ENCODE results near the gene ZFYVE1.
A peak's percentile ranks its signal among the peaks of the same experiment; 100 is the strongest.
"Not testable (repeated sequence)": the region's sequence is repeated elsewhere in the genome, so short reads cannot be mapped to it uniquely, and the experiment has no call there.

ZFYVE1 gene

GRCh38 chr14:73008501-73008900, 18.4 kb downstream of the ZFYVE1 start:
- DNase-seq (ENCODE audit: low read depth) = peak; percentile 53
- H3K4me3 ChIP-seq (ENCODE audit: low read depth, low read length) = no peak overlapping the region

GRCh38 chr14:73007835-73008234, 19.1 kb downstream of the ZFYVE1 start:
- no peak overlapping the region for H3K4me3 ChIP-seq (ENCODE audit: low read depth, low read length)
- DNase-seq (ENCODE audit: low read depth) = no peak

- not testable (repeated sequence) for DNase-seq (ENCODE audit: low read depth); H3K4me3 ChIP-seq (ENCODE audit: low read depth, low read length)
Observed at GRCh38 chr14:73004641-73005040, 22.3 kb downstream of the ZFYVE1 start.

DNA sequence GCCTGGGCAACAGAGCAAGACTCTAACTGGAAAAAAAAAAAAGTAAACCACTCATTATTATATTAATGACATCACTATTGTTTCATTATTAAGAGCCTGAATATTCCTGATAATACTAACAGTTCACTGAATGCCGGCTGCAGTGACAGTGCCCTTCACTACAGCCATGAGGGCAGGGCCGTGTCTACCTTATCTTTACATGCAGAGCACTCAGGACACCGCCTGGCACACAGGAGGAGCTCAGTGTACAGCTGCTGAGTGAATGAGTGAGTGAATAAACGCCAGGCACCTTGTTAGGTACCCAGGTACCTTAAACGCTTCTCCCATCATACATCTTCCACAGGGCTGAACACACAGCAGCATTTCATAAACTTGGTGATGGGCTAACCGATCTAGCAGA, 23.2 kb downstream of the ZFYVE1 start:
- H3K4me3 ChIP-seq (ENCODE audit: low read depth, low read length) = no peak overlapping the region
- DNase-seq (ENCODE audit: low read depth) = no peak

- H3K4me3 ChIP-seq (ENCODE audit: low read depth, low read length) = no peak overlapping the region
- no peak for DNase-seq (ENCODE audit: low read depth)
Observed at GRCh38 chr14:73000073-73000472, 26.8 kb downstream of the ZFYVE1 start.

- no peak overlapping the region for H3K4me3 ChIP-seq (ENCODE audit: low read depth, low read length)
- DNase-seq (ENCODE audit: low read depth) = no peak
Observed at GRCh38 chr14:72999316-72999715, 27.6 kb downstream of the ZFYVE1 start.

DNA sequence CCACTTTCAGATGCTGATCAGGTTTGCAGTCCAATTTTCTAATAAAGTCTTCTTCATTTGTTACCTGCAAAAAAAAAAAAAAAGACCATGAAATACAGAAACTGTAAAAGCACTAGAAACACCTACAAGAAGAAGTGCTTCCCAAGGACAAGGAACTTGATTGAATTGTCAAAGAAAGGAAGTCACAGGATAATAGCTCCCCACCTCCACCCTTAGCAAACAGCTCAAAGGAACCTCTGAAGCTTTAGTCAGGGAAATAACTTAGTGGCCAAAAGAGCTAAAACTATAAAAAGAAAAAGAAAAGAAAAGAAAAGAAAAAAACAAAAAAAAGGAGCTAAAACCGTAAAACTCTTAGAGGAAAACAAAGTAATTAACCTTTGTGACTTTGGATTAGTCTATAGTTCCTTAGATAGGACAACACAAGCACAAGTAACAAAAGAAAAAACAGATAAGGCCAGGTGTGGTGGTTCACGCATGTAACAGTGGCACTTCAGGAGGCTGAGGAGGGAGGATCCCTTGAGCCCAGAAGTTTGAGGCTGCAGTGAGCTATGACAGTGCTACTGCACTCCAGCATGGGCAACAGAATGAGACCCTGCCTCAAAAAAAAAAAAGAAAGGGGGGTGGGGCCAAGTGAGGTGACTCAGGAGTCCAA, 28.5 kb downstream of the ZFYVE1 start:
- DNase-seq (ENCODE audit: low read depth) = no peak
- no peak overlapping the region for H3K4me3 ChIP-seq (ENCODE audit: low read depth, low read length)

- no peak for DNase-seq (ENCODE audit: low read depth)
Observed at GRCh38 chr14:72996916-72997315, 30.0 kb downstream of the ZFYVE1 start.

GRCh38 chr14:72990171-72990570, 36.7 kb downstream of the ZFYVE1 start:
- no peak for DNase-seq (ENCODE audit: low read depth)
- no peak overlapping the region for H3K4me3 ChIP-seq (ENCODE audit: low read depth, low read length)

More at GRCh38 chr14:72996916-72997315, 30.0 kb downstream of the ZFYVE1 start:
- no peak overlapping the region for H3K4me3 ChIP-seq (ENCODE audit: low read depth, low read length)

- DNase-seq (ENCODE audit: low read depth) = no peak
Observed at GRCh38 chr14:72986857-72987256, 40.0 kb downstream of the ZFYVE1 start.

DNA sequence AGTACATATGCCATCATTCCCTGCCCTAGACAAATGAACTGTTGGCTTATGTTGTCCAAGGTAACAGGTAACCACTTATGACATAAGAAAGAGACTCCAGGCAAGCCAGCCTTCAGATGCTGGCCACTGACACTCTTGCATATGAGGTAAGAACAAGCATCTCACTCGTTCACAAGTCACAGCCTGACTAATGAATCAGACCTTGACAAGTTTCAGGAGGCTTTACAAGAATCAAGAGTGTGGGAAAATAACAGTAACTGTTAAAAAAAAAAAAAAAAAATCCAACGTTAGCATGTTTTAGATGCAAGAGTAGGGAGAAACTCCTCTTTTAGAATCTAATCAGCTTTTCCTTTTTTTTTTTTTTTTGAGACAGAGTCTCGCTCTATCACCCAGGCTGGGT, 40.7 kb downstream of the ZFYVE1 start:
- H3K4me3 ChIP-seq (ENCODE audit: low read depth, low read length) = no peak overlapping the region
- no peak for DNase-seq (ENCODE audit: low read depth)

More at GRCh38 chr14:72986857-72987256, 40.0 kb downstream of the ZFYVE1 start:
- H3K4me3 ChIP-seq (ENCODE audit: low read depth, low read length) = no peak overlapping the region

GRCh38 chr14:72982146-72982708, 44.7 kb downstream of the ZFYVE1 start:
- no peak overlapping the region for H3K4me3 ChIP-seq (ENCODE audit: low read depth, low read length)
- DNase-seq (ENCODE audit: low read depth) = no peak

GRCh38 chr14:72980863-72981262, 46.0 kb downstream of the ZFYVE1 start:
- DNase-seq (ENCODE audit: low read depth) = no peak
- H3K4me3 ChIP-seq (ENCODE audit: low read depth, low read length) = no peak overlapping the region

DNA sequence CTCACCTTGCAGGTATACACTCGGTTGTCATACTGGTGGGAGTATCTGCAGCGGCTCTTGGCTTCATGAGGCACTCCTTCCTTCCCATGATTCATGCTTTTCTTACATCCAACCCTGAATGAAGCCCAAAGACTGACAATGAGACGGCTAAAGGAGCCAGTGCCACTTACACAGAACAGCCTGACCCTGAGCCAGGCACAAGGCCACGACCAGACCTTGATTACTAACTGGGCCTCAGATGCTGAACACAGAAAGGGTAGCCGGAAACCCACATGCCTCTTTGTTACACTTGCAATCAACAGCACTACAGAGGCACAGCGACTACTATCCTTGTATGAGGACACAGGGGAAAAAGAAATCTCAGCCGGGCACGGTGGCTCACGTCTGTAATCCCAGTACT, 48.0 kb downstream of the ZFYVE1 start:
- no peak for DNase-seq (ENCODE audit: low read depth)
- H3K4me3 ChIP-seq (ENCODE audit: low read depth, low read length) = no peak overlapping the region

GRCh38 chr14:72975770-72976169, 51.1 kb downstream of the ZFYVE1 start:
- no peak for DNase-seq (ENCODE audit: low read depth)
- no peak overlapping the region for H3K4me3 ChIP-seq (ENCODE audit: low read depth, low read length)

DNA sequence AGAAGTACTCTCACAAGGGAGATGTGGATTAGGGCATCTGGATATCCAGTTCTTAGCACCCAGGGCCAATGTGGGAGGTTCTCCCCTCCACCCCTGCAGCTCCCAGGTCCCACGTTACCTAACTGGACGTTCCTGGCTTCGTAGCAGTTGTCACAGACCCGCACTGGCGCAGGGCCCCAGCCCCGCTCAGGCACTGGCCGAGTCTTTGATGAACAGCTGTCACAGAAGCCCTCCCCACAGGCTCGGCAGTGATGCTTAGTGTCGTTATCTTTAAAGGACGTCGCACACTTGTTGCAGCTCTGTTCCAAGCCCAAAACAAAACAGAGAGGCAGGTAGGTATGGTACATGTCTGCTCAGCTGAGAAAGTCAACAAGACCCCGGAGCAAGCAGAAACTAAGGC, 52.2 kb downstream of the ZFYVE1 start:
- no peak overlapping the region for H3K4me3 ChIP-seq (ENCODE audit: low read depth, low read length)
- DNase-seq (ENCODE audit: low read depth) = no peak

DNA sequence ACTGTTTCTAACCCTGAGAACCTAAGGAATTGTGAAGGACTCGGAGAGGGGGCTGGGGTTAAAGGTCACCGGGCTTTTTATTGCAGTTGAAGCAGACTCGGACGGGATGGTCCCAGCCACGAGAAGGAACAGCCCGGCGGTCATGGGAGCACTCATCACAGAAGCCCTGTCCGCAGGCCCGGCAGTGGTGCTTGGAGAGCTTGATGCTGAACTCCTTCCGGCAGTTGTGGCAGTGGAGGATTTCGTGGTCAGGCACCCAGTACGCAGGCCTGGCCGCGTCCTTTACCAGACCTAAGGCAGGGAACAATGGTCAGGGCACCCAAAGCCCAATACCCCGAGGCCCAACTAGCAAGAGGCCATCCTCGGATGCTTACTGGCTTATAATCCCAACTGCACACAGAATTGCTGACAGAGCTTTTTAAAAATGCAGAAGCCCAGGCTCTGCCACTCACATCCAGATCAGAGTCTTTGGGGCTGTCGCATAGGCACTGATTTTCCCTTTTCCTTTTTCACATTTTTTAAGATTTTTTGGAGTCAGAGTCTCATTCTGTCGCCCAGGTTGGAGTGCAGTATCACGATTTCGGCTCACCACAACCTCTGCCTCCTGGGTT, 56.0 kb downstream of the ZFYVE1 start:
- DNase-seq (ENCODE audit: low read depth) = no peak
- H3K4me3 ChIP-seq (ENCODE audit: low read depth, low read length) = no peak overlapping the region

DNA sequence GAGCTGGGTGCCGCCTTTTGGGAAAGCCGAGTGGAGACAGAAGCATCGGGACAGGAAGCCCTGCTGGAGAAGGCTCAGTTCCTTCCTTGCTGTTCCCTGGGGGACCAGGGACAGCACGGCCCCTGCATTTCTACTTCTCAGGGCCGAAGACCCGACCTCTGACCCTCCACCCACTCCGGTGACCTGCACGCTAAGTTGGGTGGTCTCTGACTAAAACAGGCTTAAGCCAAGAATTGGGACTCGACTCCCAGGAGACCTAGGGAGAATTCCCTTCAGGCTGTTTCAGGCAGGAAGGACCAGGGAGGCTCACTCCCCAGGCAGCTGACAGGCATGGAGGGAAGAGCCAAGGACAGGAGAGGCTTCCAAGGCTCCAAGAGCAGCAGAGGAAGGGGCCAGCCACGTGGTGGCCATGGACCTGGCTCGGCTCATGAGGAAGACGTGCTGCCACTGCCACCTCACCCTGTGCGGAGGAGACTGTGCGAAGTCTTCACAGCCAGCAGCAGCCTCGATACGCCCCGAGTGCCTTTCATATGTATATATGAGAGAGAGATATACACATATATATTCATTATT, 56.8 kb downstream of the ZFYVE1 start:
- H3K4me3 ChIP-seq (ENCODE audit: low read depth, low read length) = no peak overlapping the region
- DNase-seq (ENCODE audit: low read depth) = no peak

GRCh38 chr14:72968316-72968715, 58.6 kb downstream of the ZFYVE1 start:
- H3K4me3 ChIP-seq (ENCODE audit: low read depth, low read length) = no peak overlapping the region

GRCh38 chr14:72966038-72966437, 60.9 kb downstream of the ZFYVE1 start:
- DNase-seq (ENCODE audit: low read depth) = no peak
- no peak overlapping the region for H3K4me3 ChIP-seq (ENCODE audit: low read depth, low read length)

More at GRCh38 chr14:72968316-72968715, 58.6 kb downstream of the ZFYVE1 start:
- no peak for DNase-seq (ENCODE audit: low read depth)

DNA sequence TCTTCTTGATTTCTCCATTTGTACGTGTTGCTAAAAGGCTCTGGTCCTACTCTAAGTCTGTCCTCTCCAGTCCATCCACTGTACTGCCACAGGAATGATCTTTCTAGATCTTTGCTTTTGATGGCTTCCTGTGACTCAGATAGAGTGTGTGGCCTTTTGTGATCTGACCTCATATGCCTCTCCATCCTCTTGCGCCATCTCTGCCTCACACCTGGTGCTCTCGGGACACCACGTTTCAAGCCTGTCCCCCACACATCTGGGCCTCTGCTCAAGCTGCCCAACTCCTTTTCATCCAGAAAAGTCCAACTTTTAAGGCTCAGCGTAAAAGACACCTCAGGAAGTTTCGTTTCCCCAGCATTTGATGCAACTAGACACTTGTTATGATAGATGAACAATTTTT, 61.7 kb downstream of the ZFYVE1 start:
- no peak for DNase-seq (ENCODE audit: low read depth)
- H3K4me3 ChIP-seq (ENCODE audit: low read depth, low read length) = no peak overlapping the region

Data from skeletal muscle cell (primary cell).